LHCN-M2 (cell line): ENCODE data around the gene KLHL25. TPM values are rescaled to one million over a fixed set of nuclear protein-coding genes. Genes with fewer than 3 reads are reported as not detected.

Experiments
- DNase-seq: peaks from one replicate; pipeline ENCODE4 v3.0.0-alpha.2; 2012; ENCODE audit warnings: low read depth
- total RNA-seq: library from RNA; depleted of rRNA; stranded (reverse); fragments of >200 nt; gene quantifications from 2 replicates; pipeline ENCODE4 v1.2.3, GENCODE V29; 2014

KLHL25 gene
- total RNA-seq, 1 experiment from 2014 or later: 5.2 TPM

DNA sequence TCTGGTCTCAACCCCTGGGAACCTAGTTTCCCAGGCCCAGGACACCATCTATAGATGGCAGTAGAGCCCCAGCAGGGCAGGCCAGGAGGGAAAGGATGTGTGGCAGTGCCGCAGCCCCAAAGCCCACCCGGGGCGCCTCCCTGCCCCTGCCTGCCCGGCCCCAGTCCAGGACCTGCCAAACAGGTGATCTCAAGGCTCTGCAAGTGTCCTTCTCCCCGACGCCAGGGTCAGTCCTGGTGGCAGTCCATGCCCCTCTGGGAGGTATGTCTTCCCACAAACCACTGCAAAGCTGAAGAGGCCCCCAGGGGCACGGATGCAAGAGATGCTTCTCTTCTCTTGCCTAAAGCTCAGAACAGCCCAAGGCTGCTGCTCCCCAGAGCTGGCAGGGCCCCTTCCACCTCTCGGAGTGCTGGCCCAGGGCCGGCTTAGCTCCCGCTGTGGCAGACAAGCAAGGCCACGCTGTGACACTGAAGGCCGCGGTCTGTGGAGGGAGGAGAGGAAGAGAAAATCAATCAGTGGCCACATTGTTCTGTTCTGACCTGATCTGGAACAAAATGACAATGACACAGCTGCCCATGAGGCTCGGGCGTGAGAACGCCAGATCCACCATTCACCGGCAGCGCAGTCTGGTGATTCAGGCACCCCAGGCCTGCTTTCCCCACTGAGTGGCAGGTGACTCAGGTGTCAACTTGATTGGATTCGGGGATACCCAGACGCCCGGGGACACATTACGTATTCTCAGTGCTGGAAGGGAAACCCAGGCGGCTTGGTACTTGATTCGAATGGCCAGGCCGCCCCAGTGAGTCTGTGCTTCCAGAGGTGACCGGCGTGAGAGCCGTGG, 34.0 kb downstream of the KLHL25 start:
- DNase-seq: no peak

GRCh38 chr15:85760049-85760448, 34.7 kb downstream of the KLHL25 start:
- DNase-seq: no peak

DNA sequence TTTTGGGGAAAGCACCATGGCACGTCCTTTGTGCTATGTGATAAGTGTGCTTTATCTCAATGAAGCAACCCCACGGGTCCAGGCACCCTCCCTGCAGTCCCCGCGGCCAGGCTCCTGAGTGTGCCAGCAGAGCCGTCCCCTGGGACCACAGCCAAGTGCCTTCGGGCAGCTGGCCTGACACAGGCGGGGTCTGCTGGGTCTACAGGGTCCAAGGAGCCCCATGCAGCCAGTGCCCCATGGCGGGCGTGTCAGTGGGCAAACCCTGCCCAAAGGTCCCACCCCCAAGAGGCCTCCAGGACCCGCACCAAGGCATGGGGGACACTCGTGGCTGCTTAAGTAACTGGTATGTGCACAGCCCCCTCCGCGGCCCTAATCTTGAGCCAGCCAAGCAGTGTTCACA, 35.3 kb downstream of the KLHL25 start:
- no peak for DNase-seq

DNA sequence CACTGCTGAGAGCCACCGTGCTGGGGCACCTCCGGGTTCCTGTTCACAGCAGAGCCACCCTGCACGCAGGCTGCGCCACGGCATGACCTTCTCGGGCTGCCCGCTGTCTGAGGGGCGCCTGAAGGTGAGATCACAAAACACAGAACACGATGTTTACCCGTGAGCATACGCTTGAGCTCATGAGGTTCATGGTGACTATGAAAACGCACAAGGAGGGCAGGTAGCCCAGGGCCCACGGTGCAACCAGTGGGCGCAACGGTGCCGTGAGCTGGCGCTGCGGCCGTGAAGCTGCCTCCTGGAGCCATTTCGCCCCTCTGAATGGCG, 36.1 kb downstream of the KLHL25 start:
- DNase-seq: no peak

- no peak for DNase-seq
These were observed 36.6 kb downstream of the KLHL25 start for GRCh38 chr15:85757939-85758654.

DNA sequence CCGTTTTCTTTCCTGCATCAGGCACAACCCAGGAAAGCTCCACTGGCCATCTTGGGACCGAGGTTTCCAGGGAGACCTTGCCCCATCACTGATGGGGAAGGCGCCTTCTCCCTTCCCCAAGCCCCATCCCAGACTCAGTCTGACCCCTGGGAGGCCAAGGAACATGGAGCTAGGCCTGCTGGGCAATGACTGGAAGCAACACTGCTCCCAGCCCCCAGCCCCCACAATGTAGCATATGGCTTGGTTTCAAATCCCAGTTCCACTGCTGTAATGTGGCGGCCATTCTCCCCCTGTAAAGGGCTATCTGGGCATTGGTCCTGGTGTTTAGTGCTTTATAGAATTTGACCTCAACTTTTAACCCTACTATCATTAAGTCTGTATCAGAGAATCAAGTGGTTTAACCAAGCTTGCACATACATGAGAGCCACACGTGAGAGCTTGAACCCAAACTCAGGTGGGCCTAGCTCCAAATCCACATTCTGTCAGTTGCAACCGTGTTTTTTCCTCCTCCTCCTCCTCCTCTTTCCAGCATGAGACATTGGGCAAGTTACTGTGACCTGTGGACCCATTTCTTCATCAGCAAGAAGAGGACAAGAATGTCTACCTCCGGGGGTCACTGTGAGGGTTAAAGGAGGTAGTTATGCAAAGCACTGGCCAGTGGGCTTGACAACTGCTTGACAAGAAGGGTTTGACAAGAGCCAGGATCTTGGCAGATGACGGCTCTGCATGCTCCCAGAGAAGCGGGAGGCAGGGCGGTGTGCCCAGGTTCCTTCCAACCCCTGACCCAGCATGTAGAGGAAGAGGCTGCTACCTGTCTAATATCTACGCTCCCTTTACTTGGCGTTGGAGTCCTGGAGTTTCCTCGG, 37.4 kb downstream of the KLHL25 start:
- DNase-seq: no peak

DNA sequence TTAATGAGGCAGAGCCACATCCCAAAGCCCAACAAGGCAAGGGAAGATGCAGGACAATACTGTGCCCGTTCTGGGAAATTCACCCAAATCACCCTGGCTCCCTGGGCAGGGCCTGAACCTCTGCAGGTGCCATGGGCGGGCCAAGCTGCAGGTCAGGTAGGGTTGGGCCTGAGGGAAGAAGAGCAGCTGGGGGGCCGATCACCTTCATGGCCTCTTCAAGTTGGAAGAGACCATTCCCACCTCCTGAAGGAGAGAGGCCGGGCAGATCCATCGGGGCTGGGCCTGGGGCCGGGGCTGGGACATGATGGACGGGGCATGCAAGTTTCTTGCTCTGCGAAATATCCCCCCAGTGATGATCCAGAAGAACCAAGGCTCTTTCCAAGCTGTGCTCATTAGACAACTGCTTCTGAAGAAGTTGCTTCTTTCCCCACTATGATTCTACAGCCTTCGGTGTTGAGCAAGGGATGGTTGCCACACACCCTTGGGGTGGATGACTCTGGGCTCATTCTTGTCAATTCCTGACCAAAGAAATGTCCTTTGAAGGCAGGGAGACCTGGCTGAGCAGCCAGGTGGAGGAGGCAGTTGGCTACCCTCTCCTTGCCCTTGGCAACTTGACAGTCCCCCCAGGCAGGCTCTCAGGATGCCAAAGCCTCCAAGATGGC, 38.2 kb downstream of the KLHL25 start:
- DNase-seq: no peak

- no peak for DNase-seq
These were observed 38.8 kb downstream of the KLHL25 start for GRCh38 chr15:85755942-85756341.

DNA sequence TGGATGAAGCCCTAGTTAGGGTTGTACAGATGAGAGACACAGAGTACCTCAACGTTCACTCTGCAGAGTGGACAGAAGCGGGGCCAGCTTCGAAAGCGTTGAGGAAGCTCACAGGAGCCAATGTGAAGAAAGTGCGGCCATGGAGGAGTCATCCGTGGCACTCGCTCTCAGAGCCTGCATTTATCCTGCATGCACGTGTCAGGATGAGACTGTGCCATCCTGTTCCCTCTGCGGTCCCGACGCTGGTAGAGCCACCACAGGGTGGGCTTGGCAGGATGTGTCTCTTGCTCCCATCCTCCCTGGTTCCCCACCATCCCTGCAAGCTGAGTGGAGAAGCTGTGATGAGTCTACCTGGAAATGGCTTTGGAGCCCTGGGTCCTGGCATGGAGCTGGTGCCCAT, 39.3 kb downstream of the KLHL25 start:
- DNase-seq: no peak

DNA sequence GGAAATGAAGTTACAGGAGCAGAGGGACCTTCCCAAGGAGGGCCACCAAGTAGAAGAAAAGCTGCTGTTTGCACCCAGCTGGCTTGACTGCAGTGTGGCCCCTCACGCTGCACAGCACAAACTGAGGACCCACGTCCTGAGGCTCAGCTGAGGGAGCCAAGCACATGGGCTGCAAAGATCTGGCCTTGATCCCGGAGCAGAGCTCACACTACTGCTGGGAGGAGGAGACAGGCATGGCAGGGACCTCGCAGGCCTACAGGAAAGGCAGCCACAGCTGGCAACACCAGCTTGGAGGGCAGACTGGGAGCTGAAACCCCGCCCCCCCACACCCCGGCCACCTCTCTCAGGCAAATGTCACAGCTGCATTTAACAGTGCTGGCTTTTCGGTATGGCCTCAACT, 39.7 kb downstream of the KLHL25 start:
- DNase-seq: no peak

DNA sequence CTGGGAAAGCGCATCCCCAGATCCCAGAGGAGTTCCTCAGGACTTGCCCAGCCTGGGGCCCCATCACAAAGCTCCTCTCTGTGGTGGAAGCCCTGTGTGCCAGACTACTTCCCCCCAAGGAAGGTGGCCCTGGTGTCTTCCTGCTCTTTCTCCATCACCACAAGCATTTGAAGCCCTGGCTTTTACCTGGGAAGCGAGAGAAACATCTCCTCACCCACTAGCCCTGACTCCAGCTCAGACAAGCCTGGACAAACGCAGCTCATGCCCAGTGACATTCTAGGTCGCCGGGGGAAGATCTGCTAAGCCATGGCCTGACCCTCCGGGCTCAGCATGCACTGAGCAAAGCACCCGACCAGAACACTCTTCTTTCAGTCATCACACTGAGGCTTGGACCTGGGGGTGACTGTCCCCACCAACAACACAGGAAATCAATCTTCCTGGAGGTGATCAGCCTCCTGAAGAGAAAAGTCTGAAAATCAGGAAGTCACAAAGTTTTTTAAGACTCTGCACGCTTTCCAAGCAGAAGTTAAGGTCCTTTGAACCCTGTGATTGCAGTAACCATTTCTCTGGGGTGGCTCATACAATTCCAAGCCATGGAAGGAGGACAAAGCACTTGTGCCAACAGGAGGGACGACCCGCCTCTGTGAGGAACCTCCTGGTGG, 40.8 kb downstream of the KLHL25 start:
- DNase-seq: no peak

GRCh38 chr15:85753261-85753660, 41.5 kb downstream of the KLHL25 start:
- no peak for DNase-seq

GRCh38 chr15:85752491-85752961, 42.2 kb downstream of the KLHL25 start:
- no peak for DNase-seq

- no peak for DNase-seq
These were observed 42.6 kb downstream of the KLHL25 start for GRCh38 chr15:85752124-85752475.

GRCh38 chr15:85751291-85752123, 43.2 kb downstream of the KLHL25 start:
- no peak for DNase-seq

DNA sequence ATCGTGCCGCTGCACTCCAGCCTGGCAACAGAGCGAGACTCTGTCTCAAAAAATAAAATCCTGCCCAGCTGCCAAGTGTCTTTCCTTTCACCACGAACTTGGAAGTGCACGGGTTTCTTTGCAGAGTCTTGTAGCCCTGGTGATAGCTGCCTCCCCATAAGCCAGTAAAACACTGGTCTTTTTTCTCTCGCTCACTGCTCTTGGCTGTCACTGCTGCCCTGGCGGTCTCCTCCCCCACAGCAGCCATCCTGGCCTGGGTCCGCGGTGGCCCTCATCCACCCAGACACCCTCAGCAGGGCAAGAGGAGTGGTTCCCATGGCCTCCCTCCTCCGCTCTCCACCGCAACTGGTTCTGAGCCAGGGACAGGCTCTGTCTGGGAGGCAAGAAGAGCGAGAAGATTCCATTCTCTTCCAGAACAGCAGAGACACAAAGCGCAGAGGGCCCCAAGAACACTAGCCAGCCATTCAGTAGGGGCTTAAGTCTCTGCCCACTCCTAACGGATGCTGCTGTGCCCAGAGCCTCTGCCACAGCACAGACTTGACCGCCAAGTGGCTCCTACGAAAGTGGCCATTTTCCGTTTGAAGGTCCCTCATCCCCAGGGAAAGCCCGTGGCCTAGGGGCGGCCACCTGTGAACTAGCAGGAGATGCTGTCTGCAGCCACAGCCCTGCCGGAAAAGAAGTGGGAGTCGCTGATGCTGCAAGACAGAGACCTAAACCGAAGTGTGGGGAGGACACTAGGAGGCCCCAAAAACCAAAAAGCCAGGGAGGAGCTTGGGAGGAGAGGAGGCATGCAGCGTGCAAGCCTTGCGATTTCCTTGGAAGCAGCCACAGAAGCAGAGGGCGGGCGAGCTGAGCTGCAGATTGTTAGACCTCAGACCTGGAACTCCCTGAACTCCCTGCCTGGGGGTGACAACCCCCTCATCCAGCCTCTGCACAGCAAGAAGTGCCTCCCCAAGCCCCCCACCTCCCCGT, 44.1 kb downstream of the KLHL25 start:
- DNase-seq: no peak

DNA sequence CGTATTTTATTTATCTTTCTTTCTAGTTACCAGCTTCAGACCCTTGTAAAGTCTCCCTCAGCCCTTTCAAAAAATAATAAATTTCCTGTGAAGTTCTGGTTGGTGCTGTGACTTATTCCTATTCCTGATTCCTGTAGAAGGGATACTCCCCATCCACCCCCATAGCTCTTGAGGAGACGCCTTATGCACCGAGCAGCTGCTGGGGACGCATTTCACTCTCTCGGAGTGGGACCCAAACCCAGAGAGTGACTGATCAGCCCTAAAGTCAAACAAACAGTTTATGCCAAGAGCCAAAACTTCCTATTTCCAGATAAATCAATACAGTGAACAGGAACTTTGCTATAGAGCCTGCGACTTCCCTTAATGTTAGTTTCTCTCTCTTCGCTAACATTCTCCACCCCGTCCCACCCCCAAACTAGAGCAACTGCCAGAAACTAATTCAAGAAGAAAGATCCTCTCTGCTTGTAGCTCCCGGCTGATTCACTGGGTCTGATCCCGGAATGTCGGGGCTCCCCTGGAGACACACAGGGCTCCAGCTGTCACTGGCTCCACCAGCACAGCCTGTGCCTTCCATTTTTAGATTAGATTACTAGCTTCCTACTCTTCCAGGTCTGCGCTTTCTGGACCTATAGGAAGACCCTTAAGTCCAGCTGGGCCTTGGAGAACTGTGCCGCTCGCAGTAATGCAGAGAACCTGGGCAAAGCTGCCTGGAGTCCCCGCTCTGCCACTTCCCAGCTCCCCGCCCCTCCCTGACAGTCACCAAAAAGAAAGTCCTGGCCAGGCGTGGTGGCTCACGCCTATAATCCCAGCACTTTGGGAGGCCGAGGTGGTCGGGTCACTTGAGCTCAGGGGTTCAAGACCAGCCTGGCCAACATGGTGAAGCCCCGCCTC, 45.2 kb downstream of the KLHL25 start:
- peak; percentile 74 for DNase-seq

- no peak for DNase-seq
These were observed 46.0 kb downstream of the KLHL25 start for GRCh38 chr15:85748729-85749128.
